ENCODE results near the gene NKX1-1.

- TF ChIP-seq EZH2 (IDR thresholded peaks at IDR 0.05), result no peak
- TF ChIP-seq CTCF (IDR thresholded peaks at IDR 0.05), result no peak
- no peak for TF ChIP-seq EZH2phosphoT487 (IDR thresholded peaks at IDR 0.05)
Observed at GRCh38 chr4:1362521-1362920, 43.7 kb downstream of the NKX1-1 start.

Data from neural progenitor cell (in vitro differentiated cells).